ENCODE measurements around the gene CREB3L4.

CREB3L4 gene

GRCh38 chr1:153945795-153946621, 21.7 kb upstream of the CREB3L4 start:
- POLR2A ChIA-PET: interaction anchor here (0.6 to 4.3 kb wide), 12 partner anchors 10 to 143 kb away, joined by 4 to 36 read pairs (median 10); partner anchors contain the start of genes CREB3L4, CRTC2, GATAD2B and JTB
- CTCF ChIA-PET: interaction anchor here (0.6 to 2.5 kb wide), 26 partner anchors 8 to 156 kb away, joined by 3 to 13 read pairs (median 5); partner anchors contain the start of genes RAB13 and SLC39A1
- no peaks in the 10 kb centered on the region for H3K9me3 ChIP-seq (ENCODE audit: control insufficient read depth, insufficient read depth, low read depth, low read length)
- H3K36me3 ChIP-seq (ENCODE audit: control insufficient read depth in 2 of 2, insufficient read depth in 1 of 2, low read length in 2 of 2): peaks cover 7 to 67% of the 10 kb centered on the region in 2 experiments; a peak in 2 of 3 replicates
- no peaks in the 10 kb centered on the region for H3K4me1 ChIP-seq (ENCODE audit: control insufficient read depth, insufficient read depth, low read length)
- H3K27ac ChIP-seq (ENCODE audit: extremely low read depth, low read depth, low read length): peak overlapping the region; percentile 91
- peak overlapping the region; percentile 74 for H3K4me3 ChIP-seq (ENCODE audit: low read depth, low read length)
- TF ChIP-seq ZBTB7A (tag by site-specific recombination; IDR thresholded peaks at IDR 0.05; ENCODE audit: low read depth): 0 out of 2 replicates have a peak, but pooled peaks have one; percentile 65
- no peak for TF ChIP-seq ZNF157 (tag by site-specific recombination; IDR thresholded peaks at IDR 0.05)
- peak; percentile 19; the same call in 1 of the 2 replicates for TF ChIP-seq KLF8 (tag by site-specific recombination; IDR thresholded peaks at IDR 0.05)
- TF ChIP-seq MEIS1 (CRISPR knock-in tag; IDR thresholded peaks at IDR 0.05; ENCODE audit: borderline replicate concordance): no peak
- peak; percentile 61; the same call in 1 of the 2 replicates for TF ChIP-seq WT1 (tag by site-specific recombination; IDR thresholded peaks at IDR 0.05)
- TF ChIP-seq ZNF280D (tag by site-specific recombination; IDR thresholded peaks at IDR 0.05): no peak
- TF ChIP-seq GLIS1 (tag by site-specific recombination; IDR thresholded peaks at IDR 0.05): peak; percentile 98
- peak; percentile 66; the same call in 1 of the 2 replicates for TF ChIP-seq ZNF692 (tag by site-specific recombination; IDR thresholded peaks at IDR 0.05)
- TF ChIP-seq ZNF398 (tag by site-specific recombination; IDR thresholded peaks at IDR 0.05): peak; percentile 69
- TF ChIP-seq ZNF146 (tag by site-specific recombination; IDR thresholded peaks at IDR 0.05): 0 out of 2 replicates have a peak, but pooled peaks have one; percentile 5
- TF ChIP-seq TSHZ1 (tag by site-specific recombination; IDR thresholded peaks at IDR 0.05; ENCODE audit: borderline replicate concordance): no peak
- peak; percentile 68 for TF ChIP-seq ZNF513 (tag by site-specific recombination; IDR thresholded peaks at IDR 0.05)
- 0 out of 2 replicates have a peak, but pooled peaks have one; percentile 15 for TF ChIP-seq ZNF366 (tag by site-specific recombination; conservative IDR thresholded peaks at IDR 0.05)
- peak; percentile 38; the same call in 1 of the 2 replicates for TF ChIP-seq ZXDB (tag by site-specific recombination; IDR thresholded peaks at IDR 0.05)
- TF ChIP-seq ZNF843 (tag by site-specific recombination; IDR thresholded peaks at IDR 0.05): 0 out of 2 replicates have a peak, but pooled peaks have one; percentile 27
- TF ChIP-seq ZNF530 (tag by site-specific recombination; IDR thresholded peaks at IDR 0.05; ENCODE audit: low read depth): no peak
- 0 out of 2 replicates have a peak, but pooled peaks have one; percentile 70 for TF ChIP-seq ZNF501 (tag by site-specific recombination; IDR thresholded peaks at IDR 0.05)
- no peak for TF ChIP-seq OVOL3 (tag by site-specific recombination; IDR thresholded peaks at IDR 0.05)
- peak; percentile 82 for TF ChIP-seq SP2 (tag by site-specific recombination; IDR thresholded peaks at IDR 0.05)
- peak; percentile 75 for TF ChIP-seq KLF16 (tag by site-specific recombination; IDR thresholded peaks at IDR 0.05)
- no peak for TF ChIP-seq ZNF571 (tag by site-specific recombination; IDR thresholded peaks at IDR 0.05)
- TF ChIP-seq ZNF555 (tag by site-specific recombination; conservative IDR thresholded peaks at IDR 0.05): no peak
- TF ChIP-seq ZBTB8A (tag by site-specific recombination; IDR thresholded peaks at IDR 0.05): peak; percentile 89
- TF ChIP-seq ZNF629 (tag by site-specific recombination; IDR thresholded peaks at IDR 0.05): peak; percentile 62; the same call in 1 of the 2 replicates
- TF ChIP-seq ZNF394 (tag by site-specific recombination; IDR thresholded peaks at IDR 0.05; ENCODE audit: borderline replicate concordance): peak; percentile 43; the same call in 1 of the 2 replicates

Measured in HEK293 (cell line).